ENCODE data around the gene CPB1.

The CPB1 gene

DNA sequence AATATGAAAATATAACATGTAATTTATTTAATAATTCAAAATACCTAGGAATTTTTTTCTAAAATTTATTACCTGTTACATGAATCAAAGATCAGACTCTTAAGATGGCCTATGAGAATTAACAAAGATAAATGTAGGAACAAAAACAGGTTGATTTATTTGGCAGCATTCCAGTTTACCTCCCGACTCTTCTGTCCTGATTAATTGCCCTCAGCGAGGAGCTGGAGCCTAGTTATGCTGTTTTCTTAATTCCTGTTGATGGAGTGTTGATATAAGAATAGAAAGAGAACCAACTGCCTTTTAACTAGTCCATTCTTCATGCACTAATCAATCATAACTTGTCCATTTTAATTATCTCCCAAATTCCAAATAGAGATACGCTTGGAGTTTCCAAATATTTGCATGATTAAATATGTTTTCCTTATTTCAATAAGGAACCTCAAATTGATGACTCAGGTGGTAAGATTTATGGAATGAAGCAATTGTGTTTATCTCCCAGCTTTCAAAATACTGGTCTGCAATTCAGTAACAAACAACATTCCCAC is 10.6 kb upstream of the CPB1 start:
- no peak overlapping the region for H2AK5ac ChIP-seq (ENCODE audit: low read length, severe bottlenecking)
- no peaks in the 10 kb centered on the region for H3K4me1 ChIP-seq (ENCODE audit: control insufficient read depth, insufficient read depth, low read depth, low read length)
- DNase-seq, result no peak
- no peak overlapping the region for H3K4me2 ChIP-seq (ENCODE audit: low read length, poor library complexity, severe bottlenecking)
- H2BK120ac ChIP-seq (ENCODE audit: low read depth, low read length), result no peak overlapping the region
- no CpG with 5 or more reads among the region's 3 CpGs for WGBS
- H3K4ac ChIP-seq (ENCODE audit: low read depth in 1 of 2, low read length in 2 of 2), result no peak overlapping the region
- H2BK12ac ChIP-seq (ENCODE audit: low read length in 2 of 2), result no peak overlapping the region
- no peak overlapping the region for H2AFZ ChIP-seq (ENCODE audit: low read depth, low read length)
- no peak overlapping the region for H4K8ac ChIP-seq (ENCODE audit: low read length)
- H3K9me3 ChIP-seq (ENCODE audit: control insufficient read depth, low read length), result no peaks in the 10 kb centered on the region
- no peak overlapping the region for H3K4me3 ChIP-seq (ENCODE audit: insufficient read depth in 1 of 2, low read depth in 1 of 2, low read length in 2 of 2)
- H2BK5ac ChIP-seq (ENCODE audit: low read depth, low read length, poor library complexity, severe bottlenecking), result no peak overlapping the region
- no peak overlapping the region for H2BK15ac ChIP-seq (ENCODE audit: low read depth, poor library complexity, severe bottlenecking)
- no peak overlapping the region for H3K18ac ChIP-seq (ENCODE audit: low read depth in 1 of 2, low read length in 2 of 2)
- H3K14ac ChIP-seq (ENCODE audit: low read length in 2 of 2), result no peak overlapping the region
- no peaks in the 10 kb centered on the region for H3K36me3 ChIP-seq (ENCODE audit: control insufficient read depth in 1 of 2, insufficient read depth in 2 of 2, low read depth in 1 of 2, low read length in 2 of 2)
- H3K9ac ChIP-seq (ENCODE audit: low read length), result no peak overlapping the region
- no peak overlapping the region for H4K91ac ChIP-seq (ENCODE audit: low read length)
- H3K23ac ChIP-seq (ENCODE audit: low read length in 2 of 2), result no peak overlapping the region
- no peaks in the 10 kb centered on the region for H3K79me1 ChIP-seq (replicated peaks; ENCODE audit: low read length, poor library complexity, severe bottlenecking)
- no peaks in the 10 kb centered on the region for H3K27me3 ChIP-seq (ENCODE audit: control insufficient read depth in 1 of 2, insufficient read depth in 1 of 2, low read length in 2 of 2)
- H3K27ac ChIP-seq (ENCODE audit: low read length, poor library complexity, severe bottlenecking), result no peak overlapping the region

DNA sequence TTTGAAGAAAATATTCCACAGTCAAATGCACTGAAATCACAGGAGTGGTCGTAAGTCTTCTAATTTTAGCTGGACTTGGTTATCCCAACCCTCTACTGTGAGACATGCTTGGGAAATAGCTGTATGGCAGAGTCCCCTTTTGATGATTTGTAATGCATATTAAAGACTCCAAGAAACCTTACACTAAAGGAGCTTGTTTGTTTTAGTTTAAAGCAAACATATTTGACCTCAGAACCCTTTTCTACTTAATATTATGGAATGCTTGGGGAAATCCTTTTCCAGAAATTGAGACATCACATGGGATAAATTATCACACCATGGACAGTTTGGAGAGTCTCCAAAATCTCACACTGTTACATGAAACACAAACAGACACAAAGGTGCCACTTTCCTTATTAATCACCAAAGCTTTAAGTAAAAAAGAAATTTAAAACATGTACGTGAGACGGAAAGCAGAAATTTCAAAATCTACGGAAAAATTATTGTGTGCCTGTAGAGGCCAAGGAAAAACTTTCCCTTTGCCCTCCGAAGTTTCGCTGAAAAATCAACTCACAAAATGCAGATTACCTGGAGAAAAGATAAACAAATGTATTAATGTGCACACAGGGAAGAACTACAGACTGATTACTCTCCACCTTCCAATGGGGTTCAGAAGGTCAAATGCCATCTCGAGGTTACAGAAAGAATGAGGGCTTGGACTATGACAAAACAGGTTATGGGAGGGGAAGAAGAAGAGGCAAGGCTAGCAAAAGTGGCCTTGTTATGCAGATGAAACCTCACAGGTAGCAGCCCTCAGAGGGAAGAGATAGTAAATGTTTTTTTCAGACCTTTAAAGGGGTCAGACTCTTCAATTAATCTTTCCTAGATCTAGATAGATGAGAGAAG is 7.0 kb upstream of the CPB1 start:
- Histone ChIP-seq H3K23ac (ENCODE audit: low read length in 2 of 2) (no peak overlapping the region), H2BK120ac (ENCODE audit: low read depth, low read length) (no peak overlapping the region), H4K91ac (ENCODE audit: low read length) (no peak overlapping the region), H3K4me3 (ENCODE audit: insufficient read depth in 1 of 2, low read depth in 1 of 2, low read length in 2 of 2) (no peak overlapping the region), H3K4me1 (ENCODE audit: control insufficient read depth, insufficient read depth, low read depth, low read length) (no peaks in the 10 kb centered on the region), H3K9me3 (ENCODE audit: control insufficient read depth, low read length) (no peaks in the 10 kb centered on the region), H2BK15ac (ENCODE audit: low read depth, poor library complexity, severe bottlenecking) (no peak overlapping the region), H4K8ac (ENCODE audit: low read length) (no peak overlapping the region), H2BK5ac (ENCODE audit: low read depth, low read length, poor library complexity, severe bottlenecking) (no peak overlapping the region), H3K36me3 (ENCODE audit: control insufficient read depth in 1 of 2, insufficient read depth in 2 of 2, low read depth in 1 of 2, low read length in 2 of 2) (no peaks in the 10 kb centered on the region), H3K4me2 (ENCODE audit: low read length, poor library complexity, severe bottlenecking) (no peak overlapping the region), H2BK12ac (ENCODE audit: low read length in 2 of 2) (no peak overlapping the region), H3K18ac (ENCODE audit: low read depth in 1 of 2, low read length in 2 of 2) (no peak overlapping the region), H3K14ac (ENCODE audit: low read length in 2 of 2) (no peak overlapping the region), H2AFZ (ENCODE audit: low read depth, low read length) (no peak overlapping the region), H3K27me3 (ENCODE audit: control insufficient read depth in 1 of 2, insufficient read depth in 1 of 2, low read length in 2 of 2) (no peaks in the 10 kb centered on the region), H2AK5ac (ENCODE audit: low read length, severe bottlenecking) (no peak overlapping the region), H3K79me1 (replicated peaks; ENCODE audit: low read length, poor library complexity, severe bottlenecking) (no peaks in the 10 kb centered on the region), H3K27ac (ENCODE audit: low read length, poor library complexity, severe bottlenecking) (no peak overlapping the region), H3K4ac (ENCODE audit: low read depth in 1 of 2, low read length in 2 of 2) (no peak overlapping the region), H3K9ac (ENCODE audit: low read length) (no peak overlapping the region)
- 76% methylated on average over 5 of the region's 7 CpGs for WGBS
- DNase-seq, result peak; percentile 3

DNA sequence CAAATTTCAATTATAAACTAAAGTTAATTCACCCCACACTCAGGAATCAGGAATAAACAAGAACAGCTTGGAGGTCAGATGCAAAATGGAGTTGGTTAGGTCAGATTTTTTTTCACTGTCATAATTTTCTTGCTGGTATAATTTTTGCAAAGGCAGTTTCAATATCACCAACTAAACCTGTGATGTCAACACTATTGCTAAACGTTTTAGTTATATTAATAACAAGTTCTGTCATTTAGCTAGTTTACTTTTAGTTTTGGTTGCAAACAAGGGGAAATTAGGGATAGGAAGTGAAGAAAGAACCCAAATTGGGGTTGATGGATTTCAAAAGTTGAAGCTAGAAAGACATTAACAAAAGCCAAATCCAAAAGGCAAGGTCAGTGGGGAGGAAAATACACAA is 4.6 kb upstream of the CPB1 start:
- no peak overlapping the region for H3K14ac ChIP-seq (ENCODE audit: low read length in 2 of 2)
- H3K9ac ChIP-seq (ENCODE audit: low read length), result no peak overlapping the region

DNA sequence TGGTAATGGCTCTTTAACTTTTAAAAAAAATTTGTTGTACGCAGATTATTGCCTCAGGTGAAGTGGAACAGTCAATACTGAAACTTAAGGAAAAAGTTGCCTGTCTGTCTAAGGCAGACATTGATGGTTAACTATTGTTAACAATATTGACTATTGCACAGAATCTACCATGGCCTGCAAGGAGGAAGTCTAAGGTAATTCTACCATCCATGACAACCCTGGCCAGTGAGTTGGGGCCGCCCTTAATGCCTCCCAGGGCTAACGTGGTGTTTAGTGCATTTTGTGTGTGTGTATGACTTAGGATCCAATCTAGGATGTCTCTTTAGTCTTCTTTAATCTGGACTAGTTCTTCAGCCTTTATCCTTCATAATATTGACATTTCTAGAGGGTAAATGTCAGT is 2.1 kb upstream of the CPB1 start:
- no peak overlapping the region for H3K4me3 ChIP-seq (ENCODE audit: insufficient read depth in 1 of 2, low read depth in 1 of 2, low read length in 2 of 2)
- no peaks in the 10 kb centered on the region for H3K79me1 ChIP-seq (replicated peaks; ENCODE audit: low read length, poor library complexity, severe bottlenecking)
- H3K18ac ChIP-seq (ENCODE audit: low read depth in 1 of 2, low read length in 2 of 2), result no peak overlapping the region
- H4K91ac ChIP-seq (ENCODE audit: low read length), result no peak overlapping the region
- no peak overlapping the region for H3K23ac ChIP-seq (ENCODE audit: low read length in 2 of 2)
- no peak overlapping the region for H2BK15ac ChIP-seq (ENCODE audit: low read depth, poor library complexity, severe bottlenecking)
- no peak overlapping the region for H2AK5ac ChIP-seq (ENCODE audit: low read length, severe bottlenecking)
- no peak overlapping the region for H3K4me2 ChIP-seq (ENCODE audit: low read length, poor library complexity, severe bottlenecking)
- no peaks in the 10 kb centered on the region for H3K36me3 ChIP-seq (ENCODE audit: control insufficient read depth in 1 of 2, insufficient read depth in 2 of 2, low read depth in 1 of 2, low read length in 2 of 2)
- no peak overlapping the region for H3K9ac ChIP-seq (ENCODE audit: low read length)
- no peaks in the 10 kb centered on the region for H3K27me3 ChIP-seq (ENCODE audit: control insufficient read depth in 1 of 2, insufficient read depth in 1 of 2, low read length in 2 of 2)
- no peaks in the 10 kb centered on the region for H3K4me1 ChIP-seq (ENCODE audit: control insufficient read depth, insufficient read depth, low read depth, low read length)
- H2AFZ ChIP-seq (ENCODE audit: low read depth, low read length), result no peak overlapping the region
- no peak overlapping the region for H3K4ac ChIP-seq (ENCODE audit: low read depth in 1 of 2, low read length in 2 of 2)
- H2BK12ac ChIP-seq (ENCODE audit: low read length in 2 of 2), result no peak overlapping the region
- no peak for DNase-seq
- H4K8ac ChIP-seq (ENCODE audit: low read length), result no peak overlapping the region
- no peaks in the 10 kb centered on the region for H3K9me3 ChIP-seq (ENCODE audit: control insufficient read depth, low read length)
- H3K14ac ChIP-seq (ENCODE audit: low read length in 2 of 2), result no peak overlapping the region
- no peak overlapping the region for H2BK5ac ChIP-seq (ENCODE audit: low read depth, low read length, poor library complexity, severe bottlenecking)
- no peak overlapping the region for H3K27ac ChIP-seq (ENCODE audit: low read length, poor library complexity, severe bottlenecking)
- no CpG with 5 or more reads among the region's 3 CpGs for WGBS
- H2BK120ac ChIP-seq (ENCODE audit: low read depth, low read length), result no peak overlapping the region

More for the DNA sequence above, 4.6 kb upstream of the CPB1 start:
- no peak overlapping the region for H3K4me3 ChIP-seq (ENCODE audit: insufficient read depth in 1 of 2, low read depth in 1 of 2, low read length in 2 of 2)
- H2BK5ac ChIP-seq (ENCODE audit: low read depth, low read length, poor library complexity, severe bottlenecking), result no peak overlapping the region
- no peak overlapping the region for H4K91ac ChIP-seq (ENCODE audit: low read length)
- no peak for DNase-seq
- H2AK5ac ChIP-seq (ENCODE audit: low read length, severe bottlenecking), result no peak overlapping the region
- no peaks in the 10 kb centered on the region for H3K27me3 ChIP-seq (ENCODE audit: control insufficient read depth in 1 of 2, insufficient read depth in 1 of 2, low read length in 2 of 2)
- no peak overlapping the region for H3K4me2 ChIP-seq (ENCODE audit: low read length, poor library complexity, severe bottlenecking)
- H2BK12ac ChIP-seq (ENCODE audit: low read length in 2 of 2), result no peak overlapping the region
- H3K9me3 ChIP-seq (ENCODE audit: control insufficient read depth, low read length), result no peaks in the 10 kb centered on the region
- no peak overlapping the region for H2BK15ac ChIP-seq (ENCODE audit: low read depth, poor library complexity, severe bottlenecking)
- no peaks in the 10 kb centered on the region for H3K4me1 ChIP-seq (ENCODE audit: control insufficient read depth, insufficient read depth, low read depth, low read length)
- H3K4ac ChIP-seq (ENCODE audit: low read depth in 1 of 2, low read length in 2 of 2), result no peak overlapping the region
- no peak overlapping the region for H3K23ac ChIP-seq (ENCODE audit: low read length in 2 of 2)
- no peak overlapping the region for H4K8ac ChIP-seq (ENCODE audit: low read length)
- H3K79me1 ChIP-seq (replicated peaks; ENCODE audit: low read length, poor library complexity, severe bottlenecking), result no peaks in the 10 kb centered on the region
- no peak overlapping the region for H3K27ac ChIP-seq (ENCODE audit: low read length, poor library complexity, severe bottlenecking)
- WGBS, result no CpG with 5 or more reads among the region's 1 CpG
- H2AFZ ChIP-seq (ENCODE audit: low read depth, low read length), result no peak overlapping the region
- H3K36me3 ChIP-seq (ENCODE audit: control insufficient read depth in 1 of 2, insufficient read depth in 2 of 2, low read depth in 1 of 2, low read length in 2 of 2), result no peaks in the 10 kb centered on the region
- H2BK120ac ChIP-seq (ENCODE audit: low read depth, low read length), result no peak overlapping the region
- H3K18ac ChIP-seq (ENCODE audit: low read depth in 1 of 2, low read length in 2 of 2), result no peak overlapping the region

Data from mesenchymal stem cell (in vitro differentiated cells and primary cell).